Adrenal gland (tissue), 5 donors: ENCODE measurements around the gene MAPK4.

Source experiments
- POLR2A ChIP-seq, 2 donors: fragments of 450-650 bp; IDR thresholded peaks; one replicate each; pipeline ENCODE4 v1.6.1; 2017; ENCODE audit warnings: antibody characterized with exemption in 2 of 2, mild to moderate bottlenecking in 2 of 2, moderate library complexity in 1 of 2
- TF ChIP-seq, protein P1 (sequence below), 6 experiments: fragments of 450-650 bp in 4 of 6; fragments of 200-600 bp in 2 of 6; sonication (generic) in 1 of 6; IDR thresholded peaks; 1 replicate in 5 of 6; 2 replicates in 1 of 6; pipeline versions ENCODE4 v1.5.1 to v1.8.0; 2016 to 2021; ENCODE audit warnings: antibody characterized with exemption in 6 of 6, mild to moderate bottlenecking in 2 of 6, moderate library complexity in 1 of 6
- donor health status: DM: no; HTN: no; CAD: no.

DNA sequence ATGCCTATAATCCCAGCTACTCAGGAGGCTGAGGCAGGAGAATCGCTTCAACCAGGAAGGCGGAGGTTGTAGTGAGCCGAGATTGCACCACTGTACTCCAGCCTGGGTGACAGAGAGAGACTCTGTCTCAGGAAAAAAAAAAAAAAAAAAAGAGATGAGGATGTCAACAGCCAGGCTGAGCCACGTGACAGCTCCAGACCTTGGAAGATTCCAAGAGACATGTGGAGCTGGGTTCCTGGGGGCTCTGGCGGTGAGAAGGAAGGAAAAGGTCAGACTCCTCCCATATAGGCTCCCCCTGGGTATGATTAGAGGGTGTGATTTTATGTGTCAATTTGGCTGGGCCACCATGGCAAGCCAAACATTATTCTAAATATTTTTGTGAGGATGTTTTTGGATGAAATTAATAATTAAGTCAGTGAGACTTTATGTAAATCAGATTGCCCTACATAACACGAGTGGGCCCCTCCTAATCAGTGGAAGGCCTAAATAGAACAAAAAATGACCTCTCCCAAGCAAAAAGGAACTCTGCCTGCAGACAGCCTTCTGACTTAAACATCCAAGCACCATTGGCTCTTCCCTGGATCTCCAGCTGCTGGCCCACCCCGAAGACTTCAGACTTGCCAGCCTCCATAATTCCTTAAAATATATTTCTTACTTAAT, 178.3 kb downstream of the MAPK4 start:
- TF ChIP-seq, protein P1, sequence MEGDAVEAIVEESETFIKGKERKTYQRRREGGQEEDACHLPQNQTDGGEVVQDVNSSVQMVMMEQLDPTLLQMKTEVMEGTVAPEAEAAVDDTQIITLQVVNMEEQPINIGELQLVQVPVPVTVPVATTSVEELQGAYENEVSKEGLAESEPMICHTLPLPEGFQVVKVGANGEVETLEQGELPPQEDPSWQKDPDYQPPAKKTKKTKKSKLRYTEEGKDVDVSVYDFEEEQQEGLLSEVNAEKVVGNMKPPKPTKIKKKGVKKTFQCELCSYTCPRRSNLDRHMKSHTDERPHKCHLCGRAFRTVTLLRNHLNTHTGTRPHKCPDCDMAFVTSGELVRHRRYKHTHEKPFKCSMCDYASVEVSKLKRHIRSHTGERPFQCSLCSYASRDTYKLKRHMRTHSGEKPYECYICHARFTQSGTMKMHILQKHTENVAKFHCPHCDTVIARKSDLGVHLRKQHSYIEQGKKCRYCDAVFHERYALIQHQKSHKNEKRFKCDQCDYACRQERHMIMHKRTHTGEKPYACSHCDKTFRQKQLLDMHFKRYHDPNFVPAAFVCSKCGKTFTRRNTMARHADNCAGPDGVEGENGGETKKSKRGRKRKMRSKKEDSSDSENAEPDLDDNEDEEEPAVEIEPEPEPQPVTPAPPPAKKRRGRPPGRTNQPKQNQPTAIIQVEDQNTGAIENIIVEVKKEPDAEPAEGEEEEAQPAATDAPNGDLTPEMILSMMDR (IDR thresholded peaks at IDR 0.05) = no peak
- TF ChIP-seq POLR2A (IDR thresholded peaks at IDR 0.05) = no peak
